Fibroblast of pulmonary artery (primary cell): Measurements from ENCODE around the gene FGR.
A peak's percentile ranks its signal among the peaks of the same experiment; 100 is the strongest.

ENCODE experiments used
- DNase-seq: peaks from one replicate; pipeline ENCODE4 v3.0.0-alpha.2; 2010; ENCODE audit warnings: low read depth
- H3K4me3 ChIP-seq: replicated peaks from 2 replicates; pipeline ENCODE4 v1.5.1; 2011; ENCODE audit warnings: low read depth, mild to moderate bottlenecking, control low read depth, low read length, moderate library complexity
- TF ChIP-seq, protein P1 (sequence below): IDR thresholded peaks from 2 replicates; pipeline ENCODE4 v1.5.1; 2011; ENCODE audit warnings: mild to moderate bottlenecking, control low read depth, low read length, inconsistent platforms; ENCODE audit errors: missing control alignments

Gene FGR

DNA sequence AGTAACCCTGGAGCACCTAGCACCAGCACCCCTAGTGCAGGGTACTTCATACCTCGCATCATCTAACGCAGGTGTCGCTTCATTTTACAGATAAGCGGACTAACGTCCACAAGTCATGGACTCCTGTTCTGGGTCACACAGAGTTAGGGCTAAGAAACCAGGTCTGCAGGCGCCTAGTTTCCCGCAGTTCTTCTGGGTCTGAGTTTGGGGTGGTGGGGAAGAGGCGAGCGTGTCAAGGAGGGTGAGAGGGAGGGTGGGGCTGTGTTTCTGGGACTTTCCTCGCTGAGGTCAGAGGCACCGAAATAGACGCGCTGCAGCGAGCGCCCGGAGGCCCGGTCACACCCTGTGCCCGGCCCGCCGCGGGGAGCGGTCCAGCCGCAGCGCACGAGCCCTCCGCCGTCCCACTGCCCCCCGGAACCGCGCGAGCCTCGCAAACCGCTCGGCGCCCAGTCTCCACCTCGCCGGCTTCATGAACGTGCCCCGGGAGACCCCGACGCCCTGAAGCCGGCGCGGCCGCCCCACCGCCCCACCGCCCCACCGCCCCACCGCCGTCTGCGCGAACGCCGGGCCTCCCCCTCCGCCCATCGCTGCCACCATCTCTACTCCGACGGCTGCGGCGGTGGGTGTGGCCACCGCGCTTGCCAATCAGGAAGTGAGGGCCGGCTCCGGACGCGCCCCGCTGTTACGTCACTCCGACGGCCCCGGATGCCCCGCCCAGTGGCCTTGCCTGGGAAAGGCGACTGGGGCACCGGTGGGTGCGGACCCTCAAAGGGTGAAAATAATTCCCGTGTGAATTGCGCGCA lies 24.7 kb upstream of the FGR start:
- H3K4me3 ChIP-seq: peak overlapping the region; percentile 42
- TF ChIP-seq, protein P1, sequence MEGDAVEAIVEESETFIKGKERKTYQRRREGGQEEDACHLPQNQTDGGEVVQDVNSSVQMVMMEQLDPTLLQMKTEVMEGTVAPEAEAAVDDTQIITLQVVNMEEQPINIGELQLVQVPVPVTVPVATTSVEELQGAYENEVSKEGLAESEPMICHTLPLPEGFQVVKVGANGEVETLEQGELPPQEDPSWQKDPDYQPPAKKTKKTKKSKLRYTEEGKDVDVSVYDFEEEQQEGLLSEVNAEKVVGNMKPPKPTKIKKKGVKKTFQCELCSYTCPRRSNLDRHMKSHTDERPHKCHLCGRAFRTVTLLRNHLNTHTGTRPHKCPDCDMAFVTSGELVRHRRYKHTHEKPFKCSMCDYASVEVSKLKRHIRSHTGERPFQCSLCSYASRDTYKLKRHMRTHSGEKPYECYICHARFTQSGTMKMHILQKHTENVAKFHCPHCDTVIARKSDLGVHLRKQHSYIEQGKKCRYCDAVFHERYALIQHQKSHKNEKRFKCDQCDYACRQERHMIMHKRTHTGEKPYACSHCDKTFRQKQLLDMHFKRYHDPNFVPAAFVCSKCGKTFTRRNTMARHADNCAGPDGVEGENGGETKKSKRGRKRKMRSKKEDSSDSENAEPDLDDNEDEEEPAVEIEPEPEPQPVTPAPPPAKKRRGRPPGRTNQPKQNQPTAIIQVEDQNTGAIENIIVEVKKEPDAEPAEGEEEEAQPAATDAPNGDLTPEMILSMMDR: no peak
- peak; percentile 81 for DNase-seq

DNA sequence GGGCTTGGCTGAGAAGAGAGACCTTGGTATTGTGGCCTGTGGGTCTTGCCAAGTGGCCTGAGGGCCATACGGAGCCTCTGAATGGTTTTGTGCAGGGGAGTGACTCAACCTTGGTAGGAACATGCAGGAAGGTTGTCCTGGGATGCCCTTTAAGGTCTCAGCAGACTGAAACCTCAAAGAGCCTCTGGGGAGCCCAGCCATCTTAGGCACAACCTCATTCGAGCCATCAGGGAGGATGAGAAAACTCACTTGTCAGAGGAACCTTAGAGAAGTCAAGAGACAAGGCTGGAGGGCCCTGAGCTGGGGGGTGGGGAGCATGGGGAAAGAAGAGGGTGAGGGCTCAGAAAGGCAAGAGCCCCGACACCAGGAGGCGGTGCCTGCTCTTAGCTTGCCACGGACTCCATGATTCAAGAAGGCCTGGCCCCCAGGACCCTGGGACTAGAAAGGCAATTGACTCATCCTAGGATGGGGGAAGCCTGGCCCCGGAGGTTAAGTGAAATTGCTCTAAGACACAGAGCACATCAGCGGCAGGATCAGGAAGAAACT lies 24.0 kb upstream of the FGR start:
- no peak overlapping the region for H3K4me3 ChIP-seq
- TF ChIP-seq, protein P1: no peak
- DNase-seq: peak; percentile 51

DNA sequence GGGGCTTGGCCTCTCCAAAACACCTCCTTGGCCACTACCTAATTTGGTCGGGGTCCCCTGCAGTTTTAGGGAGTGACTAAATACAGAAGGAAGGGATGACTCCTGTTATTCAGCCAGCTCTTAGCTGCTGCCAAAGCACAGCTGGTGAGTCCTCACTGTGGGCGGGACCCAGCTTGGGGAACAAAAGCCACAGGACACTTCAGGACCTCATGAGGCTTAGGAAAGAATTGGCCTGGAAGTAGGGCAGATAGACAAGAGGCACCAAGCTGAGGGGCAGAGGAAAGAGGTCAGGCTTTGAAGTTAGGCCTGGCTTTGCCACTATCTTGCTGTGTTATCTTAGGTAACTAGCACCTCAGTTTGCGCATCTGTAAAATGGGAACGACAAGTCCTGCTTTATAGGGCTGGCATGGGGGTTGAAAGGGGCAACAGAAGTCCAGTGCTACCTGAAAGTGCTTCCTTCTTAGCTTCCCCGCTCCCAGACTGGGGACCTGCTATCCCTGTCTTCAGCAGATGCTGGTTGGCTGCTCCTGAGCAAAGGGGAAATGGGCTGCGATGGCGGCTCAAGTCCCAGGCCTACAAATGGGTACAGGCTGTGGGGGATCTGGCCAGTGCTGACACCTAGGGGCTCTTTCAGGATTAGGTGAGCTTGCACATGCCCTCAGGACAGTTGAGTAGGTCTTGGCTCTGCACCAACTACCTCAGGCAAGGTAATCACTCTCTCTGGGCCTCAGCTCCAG lies 21.3 kb upstream of the FGR start:
- TF ChIP-seq, protein P1: no peak
- no peak overlapping the region for H3K4me3 ChIP-seq
- peak; percentile 75 for DNase-seq

DNA sequence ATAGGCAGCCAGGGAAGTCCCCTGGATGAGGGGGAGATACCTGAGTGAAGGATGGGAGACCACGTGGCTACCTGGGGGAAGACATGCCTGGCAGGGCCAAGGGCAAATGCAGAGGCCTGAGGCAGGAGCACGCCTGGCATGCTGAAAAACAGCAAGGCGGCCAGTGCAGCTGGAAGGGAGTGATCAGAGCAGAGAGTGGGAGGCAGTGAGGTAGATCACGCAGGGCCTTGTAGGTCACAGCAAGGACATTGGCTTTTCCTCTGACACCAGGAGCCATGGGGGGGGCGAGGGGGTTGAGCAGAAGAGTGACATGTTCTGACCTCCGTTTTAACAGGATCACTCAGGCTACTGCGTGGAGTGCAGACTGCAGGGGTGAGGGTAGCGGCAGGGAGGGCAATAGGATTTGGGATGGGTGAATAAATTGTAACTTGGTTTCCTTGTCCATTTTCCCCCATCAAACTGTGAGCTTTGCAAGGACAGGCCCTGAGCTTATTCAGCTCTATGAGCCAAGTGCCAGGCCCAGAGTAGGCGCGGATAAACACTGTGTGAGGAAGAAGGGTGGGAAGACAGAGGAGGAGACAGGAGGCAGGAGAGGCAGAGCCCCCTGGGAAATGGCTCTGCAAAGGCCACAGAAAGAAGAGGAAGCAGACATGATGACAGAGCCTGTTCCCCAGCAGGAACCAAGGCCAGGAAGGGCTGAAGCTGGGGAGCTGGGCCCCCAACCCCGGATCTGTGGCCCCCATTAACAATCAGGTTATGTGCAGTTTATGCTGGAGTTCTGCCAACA lies 20.4 kb upstream of the FGR start:
- TF ChIP-seq, protein P1: no peak
- H3K4me3 ChIP-seq: no peak overlapping the region
- no peak for DNase-seq

DNA sequence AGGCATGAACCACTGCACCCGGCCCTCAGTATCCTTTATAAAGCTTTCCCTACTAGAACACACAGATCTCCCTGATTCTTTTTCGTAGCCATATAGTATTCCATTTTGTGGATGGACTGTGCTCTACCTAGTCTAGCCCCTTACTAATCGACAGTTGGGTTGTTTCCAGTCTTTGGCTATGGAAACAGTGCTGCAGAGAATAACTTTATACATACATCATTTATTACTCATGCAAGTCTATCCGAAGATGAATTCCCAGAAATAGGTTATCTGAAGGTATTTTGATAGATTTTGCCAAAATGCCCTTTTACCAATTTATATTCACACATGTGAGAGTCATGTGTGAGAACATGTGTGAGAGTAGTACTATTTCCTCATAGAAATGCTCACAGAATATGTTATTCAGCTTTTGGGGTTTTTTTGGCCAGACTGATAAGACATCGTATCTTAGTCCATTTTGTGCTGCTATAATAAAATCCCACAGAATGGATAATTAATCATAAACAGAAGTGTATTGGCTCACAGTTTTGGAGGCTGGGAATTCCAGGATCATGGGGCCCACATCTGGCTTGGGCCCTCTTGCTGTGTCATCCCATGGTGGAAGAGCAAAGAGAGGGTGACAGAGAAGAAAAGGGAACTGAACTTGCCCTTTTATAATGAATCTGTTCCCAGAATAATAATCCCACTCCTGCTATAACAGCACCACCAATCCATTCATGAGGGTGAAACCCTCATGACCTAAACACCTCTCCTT lies 17.3 kb upstream of the FGR start:
- TF ChIP-seq, protein P1: no peak
- DNase-seq: no peak
- no peak overlapping the region for H3K4me3 ChIP-seq
